Amniotic epithelial cell (primary cell): ENCODE data around the gene STX18.
"Not testable (repeated sequence)": the region's sequence is repeated elsewhere in the genome, so short reads cannot be mapped to it uniquely, and the experiment has no call there.

Experiments used
- DNase-seq: peaks from one replicate; pipeline ENCODE4 v3.0.0-alpha.2; 2010; ENCODE audit warnings: low read depth

STX18 gene

GRCh38 chr4:4554234-4554633 lies 12.4 kb upstream of the STX18 start:
- DNase-seq = no peak

- not testable (repeated sequence) for DNase-seq
These were observed 10.2 kb upstream of the STX18 start for GRCh38 chr4:4552042-4552441.

- not testable (repeated sequence) for DNase-seq
These were observed 8.3 kb upstream of the STX18 start for GRCh38 chr4:4550161-4550560.

- no peak for DNase-seq
These were observed 7.7 kb upstream of the STX18 start for GRCh38 chr4:4549534-4549933.

- DNase-seq = no peak
These were observed 1.1 kb upstream of the STX18 start for GRCh38 chr4:4542774-4543485.

- peak; percentile 63 for DNase-seq
These were observed 712 bp downstream of the STX18 start for GRCh38 chr4:4541040-4541631.

- DNase-seq = no peak
These were observed 2.4 kb downstream of the STX18 start for GRCh38 chr4:4539481-4539880.

- DNase-seq = no peak
These were observed 6.3 kb downstream of the STX18 start for GRCh38 chr4:4535590-4535989.

GRCh38 chr4:4534515-4535145 lies 7.2 kb downstream of the STX18 start:
- DNase-seq = no peak

- peak; percentile 33 for DNase-seq
These were observed 8.2 kb downstream of the STX18 start for GRCh38 chr4:4533461-4534169.

- DNase-seq = no peak
These were observed 9.3 kb downstream of the STX18 start for GRCh38 chr4:4532371-4533154.

GRCh38 chr4:4529392-4529791 lies 12.5 kb downstream of the STX18 start:
- no peak for DNase-seq

GRCh38 chr4:4526401-4526800 lies 15.4 kb downstream of the STX18 start:
- DNase-seq = no peak

GRCh38 chr4:4524364-4524763 lies 17.5 kb downstream of the STX18 start:
- DNase-seq = no peak

- DNase-seq = no peak
These were observed 20.1 kb downstream of the STX18 start for GRCh38 chr4:4521731-4522130.

GRCh38 chr4:4521136-4521535 lies 20.7 kb downstream of the STX18 start:
- no peak for DNase-seq

GRCh38 chr4:4519297-4519894 lies 22.5 kb downstream of the STX18 start:
- no peak for DNase-seq

- DNase-seq = no peak
These were observed 23.1 kb downstream of the STX18 start for GRCh38 chr4:4518747-4519146.

- no peak for DNase-seq
These were observed 27.1 kb downstream of the STX18 start for GRCh38 chr4:4514786-4515185.

- DNase-seq = no peak
These were observed 29.6 kb downstream of the STX18 start for GRCh38 chr4:4512282-4512681.

- not testable (repeated sequence) for DNase-seq
These were observed 31.2 kb downstream of the STX18 start for GRCh38 chr4:4510641-4511040.

- DNase-seq = no peak
These were observed 32.3 kb downstream of the STX18 start for GRCh38 chr4:4509521-4509920.
